Superior temporal gyrus (tissue), 1 donor: ENCODE data around the gene SCN1A.
A peak's percentile ranks its signal among the peaks of the same experiment; 100 is the strongest.
"Not testable (repeated sequence)": the region's sequence is repeated elsewhere in the genome, so short reads cannot be mapped to it uniquely, and the experiment has no call there.

ENCODE experiments used
- DNase-seq: peaks from one replicate; pipeline ENCODE4 v3.0.0-alpha.2; 2016; ENCODE audit errors: extremely low spot score

The SCN1A gene

DNA sequence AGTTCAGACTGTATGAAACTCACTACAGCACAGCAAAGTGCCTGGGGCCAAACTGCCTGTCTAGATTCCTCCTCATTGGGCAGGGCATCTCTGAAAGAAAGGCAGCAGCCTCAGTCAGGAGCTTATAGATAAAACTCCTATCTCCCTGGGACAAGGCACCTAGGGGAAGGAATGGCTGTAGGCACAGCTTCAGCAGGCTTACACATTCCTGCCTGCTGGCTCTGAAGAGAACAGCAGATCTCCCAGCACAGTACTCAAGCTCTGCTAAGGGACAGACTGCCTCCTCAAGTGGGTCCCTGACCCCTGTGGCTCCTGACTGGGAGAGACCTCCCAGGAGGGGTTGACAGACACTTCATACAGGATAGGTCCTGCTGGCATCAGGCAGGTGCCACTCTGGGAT lies 155.7 kb downstream of the SCN1A start:
- DNase-seq, result not testable (repeated sequence)

DNA sequence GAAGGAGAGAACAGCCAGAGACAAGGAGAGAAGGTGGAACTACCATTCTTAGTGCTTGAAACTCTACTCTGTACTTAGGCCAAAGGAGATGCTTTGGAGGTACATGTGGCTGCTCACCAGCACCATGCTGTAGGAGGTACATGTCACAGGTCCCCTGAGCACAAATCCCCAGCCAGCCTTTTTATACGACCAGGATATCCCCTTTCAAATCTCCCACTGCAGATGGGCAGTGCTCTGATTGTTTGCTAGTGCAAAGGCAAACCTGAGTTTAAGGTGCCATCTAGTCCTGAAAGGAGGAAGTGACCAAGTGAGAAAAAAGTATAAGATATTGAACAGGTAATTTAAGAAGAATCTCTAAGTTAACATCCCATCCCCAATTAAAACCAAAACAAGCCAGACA lies 157.2 kb downstream of the SCN1A start:
- no peak for DNase-seq

DNA sequence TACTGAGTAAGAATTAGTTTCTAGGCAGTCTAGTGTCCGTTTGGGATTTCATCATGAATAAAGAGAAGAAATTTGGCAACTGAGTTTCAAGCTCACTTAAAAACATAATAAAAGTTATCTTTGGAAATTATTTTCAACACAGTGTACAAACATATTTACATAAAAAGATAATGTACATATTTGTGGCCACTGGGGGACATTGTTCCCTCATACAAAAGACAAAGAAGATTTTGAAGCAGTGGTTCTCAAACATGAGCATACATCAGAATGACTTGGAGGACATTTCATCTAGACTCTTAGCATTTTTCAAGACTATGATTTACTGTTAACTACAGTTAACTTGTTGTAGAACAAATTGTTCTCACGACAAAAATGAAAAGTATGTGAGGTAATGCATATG lies 158.6 kb downstream of the SCN1A start:
- no peak for DNase-seq

DNA sequence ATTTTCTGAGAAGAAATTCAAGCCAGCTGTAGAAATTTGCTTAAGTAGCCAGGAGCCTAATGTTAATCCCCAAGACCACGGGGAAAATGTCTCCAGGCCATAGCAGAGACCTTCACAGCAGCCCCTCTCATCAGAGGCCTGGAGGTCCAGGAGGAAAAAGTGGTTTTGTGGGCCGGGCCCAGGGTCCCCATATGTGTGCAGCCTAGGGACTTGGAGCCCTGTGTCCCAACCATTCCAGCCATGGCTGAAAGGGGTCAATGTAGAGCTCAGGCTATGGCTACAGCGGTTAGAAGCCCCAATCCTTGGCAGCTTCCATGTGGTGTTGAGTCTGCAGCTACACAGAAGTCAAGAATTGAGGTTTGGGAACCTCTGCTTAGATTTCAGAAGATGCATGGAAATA lies 160.1 kb downstream of the SCN1A start:
- no peak for DNase-seq

DNA sequence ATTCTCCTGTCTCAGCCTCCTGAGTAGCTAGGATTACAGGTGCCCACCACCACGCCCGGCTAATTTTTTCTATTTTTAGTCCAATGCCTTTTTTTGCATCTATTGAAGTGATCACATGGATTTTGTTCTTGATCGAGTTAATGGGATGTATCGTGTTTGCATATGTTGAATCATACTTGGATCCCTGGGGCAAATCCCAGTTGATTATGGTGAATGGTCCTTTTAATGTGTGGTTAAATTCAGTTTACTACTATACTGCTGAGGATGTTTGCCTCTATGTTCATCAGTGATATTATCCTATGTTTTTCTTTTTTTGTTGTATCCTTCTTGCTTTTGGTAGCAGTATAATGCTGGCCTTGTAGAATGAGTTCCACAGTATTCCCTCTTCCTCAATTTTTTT lies 166.0 kb downstream of the SCN1A start:
- no peak for DNase-seq

DNA sequence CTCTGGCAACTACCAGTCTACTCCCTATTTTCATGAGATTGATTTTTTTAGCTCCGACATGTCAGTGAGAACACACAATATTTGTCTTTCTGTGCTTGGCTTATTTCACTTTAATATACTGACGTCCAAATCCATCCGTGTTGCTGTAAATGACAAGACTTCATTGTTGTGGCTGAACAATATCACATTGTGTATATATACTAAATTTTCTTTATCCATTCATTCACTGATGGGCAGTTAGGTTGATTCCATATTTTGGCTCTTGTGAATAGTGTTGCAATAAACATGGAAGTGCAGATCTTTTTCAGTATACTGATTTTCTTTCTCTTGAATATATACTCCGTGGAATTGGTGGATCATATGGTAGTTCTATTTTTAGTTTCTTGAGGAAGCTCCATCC lies 168.4 kb downstream of the SCN1A start:
- DNase-seq, result no peak

DNA sequence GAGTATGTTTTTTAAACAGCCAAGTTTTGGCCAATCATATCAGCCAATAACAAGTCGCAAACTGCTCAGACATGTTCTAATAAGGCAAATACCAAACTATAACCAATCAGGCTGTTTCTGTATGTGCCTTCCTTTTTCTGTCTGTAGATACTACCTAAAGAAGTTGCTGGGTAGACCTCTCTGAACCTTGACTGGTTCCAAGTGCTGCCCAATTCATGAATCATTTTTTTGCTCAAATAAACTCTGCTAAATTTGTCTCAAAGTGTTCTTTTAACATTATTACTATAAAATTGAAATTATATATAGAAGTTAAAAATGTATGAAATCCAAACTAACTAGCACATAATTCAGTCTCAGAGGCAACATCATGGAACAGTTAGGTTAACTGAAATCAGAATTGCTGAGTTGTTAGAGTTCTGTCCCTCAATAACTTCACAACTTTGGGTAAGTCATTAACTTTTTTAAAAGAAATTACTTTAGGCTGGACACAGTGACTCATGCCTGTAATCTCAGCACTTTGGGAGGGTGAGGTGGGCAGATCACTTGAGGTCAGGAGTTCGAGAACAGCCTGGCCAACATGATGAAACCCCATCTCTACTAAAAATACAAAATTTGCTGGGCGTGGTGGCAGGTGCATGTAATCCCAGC lies 169.4 kb downstream of the SCN1A start:
- no peak for DNase-seq

DNA sequence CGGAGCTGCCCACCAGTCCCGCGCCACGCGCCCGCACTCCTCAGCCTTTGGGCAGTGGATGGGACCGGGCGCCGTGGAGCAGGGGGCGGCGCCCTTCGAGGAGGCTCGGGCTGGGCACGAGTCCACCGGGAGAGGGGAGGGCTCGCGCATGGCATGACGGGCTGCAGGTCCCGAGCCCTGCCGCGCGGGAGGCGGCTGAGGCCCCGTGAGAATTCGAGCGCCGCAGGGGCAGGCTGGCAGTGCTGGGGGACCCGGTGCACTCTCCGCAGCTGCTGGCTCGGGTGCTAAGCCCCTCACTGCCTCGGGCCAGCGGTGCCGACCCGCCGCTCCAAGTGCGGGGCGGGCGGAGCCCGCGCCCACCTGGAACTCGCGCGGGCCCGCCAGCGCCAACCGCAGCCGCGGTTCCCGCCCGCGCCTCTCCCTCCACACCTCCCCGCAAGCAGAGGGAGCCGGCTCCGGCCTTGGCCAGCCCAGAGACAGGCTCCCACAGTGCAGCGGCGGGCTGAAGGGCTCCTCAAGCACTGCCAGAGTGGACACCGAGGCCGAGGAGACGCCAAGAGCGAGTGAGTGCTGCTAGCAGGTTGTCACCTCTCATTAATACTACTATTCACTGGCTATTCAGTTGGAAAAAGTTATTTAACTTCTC lies 170.7 kb downstream of the SCN1A start:
- no peak for DNase-seq

DNA sequence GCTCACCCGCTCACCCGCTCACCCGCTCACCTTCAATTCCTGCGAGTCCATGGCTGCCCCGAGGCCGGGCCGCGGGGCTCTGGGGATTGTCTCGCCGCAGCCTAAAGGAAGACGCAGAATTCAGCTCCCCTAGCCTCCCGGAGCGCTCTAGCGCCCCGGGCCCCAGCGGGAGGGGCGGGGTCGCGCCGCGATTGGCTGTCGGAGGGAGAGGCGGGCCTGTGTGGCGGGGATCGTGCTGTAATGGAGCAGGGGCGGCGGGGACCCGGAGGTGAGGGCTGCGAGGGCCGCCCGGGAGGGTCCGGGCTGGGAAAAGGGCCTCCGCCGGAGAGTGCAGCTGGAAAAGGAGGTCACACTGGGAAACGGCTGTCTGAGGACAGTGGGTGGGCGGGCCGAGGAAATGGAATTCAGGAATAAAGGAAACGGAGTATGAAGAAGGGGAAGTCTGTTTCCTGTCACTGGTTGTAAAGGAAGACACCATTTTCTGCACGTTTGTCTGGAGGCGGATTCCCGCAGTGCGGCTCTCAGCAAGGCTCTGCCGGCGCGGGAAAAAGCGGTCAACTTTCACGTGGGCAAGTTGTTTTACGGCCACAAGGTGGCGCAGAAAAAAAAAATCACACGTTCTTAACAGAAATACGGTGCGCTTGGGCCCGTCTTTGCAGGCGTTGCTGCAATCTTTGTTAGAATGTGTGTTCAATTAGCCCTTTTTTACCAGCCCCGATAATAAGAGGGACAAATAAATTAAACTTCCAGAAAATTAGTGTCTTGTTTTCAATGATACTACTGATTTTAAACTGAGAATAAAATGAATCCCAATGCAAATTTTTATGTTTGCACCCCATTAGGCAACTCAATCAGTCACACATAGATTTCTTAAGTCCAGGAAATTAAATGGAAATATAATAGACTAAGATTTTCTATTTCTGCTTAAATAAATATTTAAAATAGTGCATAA lies 173.9 kb downstream of the SCN1A start, which contains the start of gene TTC21B:
Gene TTC21B (minus strand): TSS at position 122 of the 952 bp plus-strand sequence. CDS start 71 bp downstream, at position 51.
- DNase-seq, result peak; percentile 98

DNA sequence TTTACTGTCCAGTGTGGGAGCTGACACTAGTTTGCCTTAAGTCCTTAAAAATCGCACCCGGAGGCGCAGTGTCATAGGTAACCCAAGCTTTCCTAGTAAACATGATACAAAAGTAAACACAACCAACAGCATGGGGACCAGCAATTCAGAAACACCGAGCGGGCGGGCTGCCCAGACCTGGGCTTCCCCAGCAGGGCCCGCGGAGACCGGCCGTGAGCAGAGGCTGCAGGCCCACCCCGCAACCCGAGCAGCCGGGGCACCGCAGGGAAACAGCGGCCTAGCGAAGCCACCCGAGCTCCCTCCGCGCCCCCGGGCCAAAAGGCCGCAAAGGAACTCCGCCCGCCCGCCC lies 174.5 kb downstream of the SCN1A start:
- DNase-seq, result peak; percentile 27

DNA sequence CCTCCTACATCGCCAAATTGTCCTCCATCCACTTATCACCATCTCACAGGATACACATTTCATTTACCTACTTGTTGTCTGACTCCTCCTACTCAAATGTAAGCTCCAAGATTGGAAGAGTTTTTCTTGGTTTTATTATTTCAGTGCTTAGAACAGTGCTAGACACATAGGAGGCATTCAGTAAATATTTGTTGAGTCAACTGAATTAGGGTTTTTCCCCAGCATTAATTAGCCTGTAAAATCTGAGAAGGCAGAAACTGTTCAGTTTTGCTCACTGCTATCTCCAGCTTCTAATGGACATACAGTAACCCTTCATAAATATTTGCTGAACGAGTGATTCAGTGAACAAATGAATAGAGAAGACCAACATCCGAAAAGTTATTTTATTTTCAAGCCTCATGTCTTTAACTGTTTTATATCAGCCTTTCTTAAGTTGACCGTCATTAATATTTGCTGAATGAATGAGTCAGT lies 175.0 kb downstream of the SCN1A start:
- peak; percentile 33 for DNase-seq

DNA sequence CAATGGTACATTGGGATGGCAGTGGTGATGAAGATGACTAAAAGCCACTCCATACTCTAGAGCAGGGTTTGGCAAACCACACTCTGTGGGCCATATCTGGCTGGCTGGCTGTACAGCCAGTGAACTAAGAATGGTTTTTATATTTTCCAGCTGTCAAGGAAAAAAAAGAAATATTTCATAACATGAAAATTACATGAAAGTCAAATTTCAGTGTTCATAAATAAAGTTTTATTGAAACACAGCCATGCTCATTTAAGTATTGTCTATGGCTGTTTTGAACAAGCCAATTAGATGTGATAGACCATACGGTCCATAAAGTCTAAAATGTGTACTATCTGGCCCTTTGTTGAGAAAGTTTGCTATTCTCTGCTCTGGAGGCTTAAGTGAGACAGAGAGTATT lies 175.7 kb downstream of the SCN1A start:
- DNase-seq, result no peak

DNA sequence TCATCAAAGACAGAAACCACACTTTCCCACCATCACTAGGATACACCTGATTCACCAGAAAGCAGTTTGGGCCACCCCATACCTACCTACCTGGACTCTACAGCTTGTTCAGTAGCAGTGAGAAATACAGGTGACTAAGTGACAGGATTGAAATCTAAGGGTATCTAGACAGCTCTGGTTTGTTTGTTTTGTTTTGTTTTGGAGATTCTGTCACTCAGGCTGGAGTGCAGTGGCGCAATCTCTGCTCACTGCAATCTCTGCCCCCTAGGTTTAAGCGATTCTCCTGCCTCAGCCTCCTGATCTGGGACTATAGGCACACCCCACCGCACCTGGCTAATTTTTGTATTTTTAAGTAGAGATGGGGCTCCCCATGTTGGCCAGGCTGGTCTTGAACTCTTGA lies 177.4 kb downstream of the SCN1A start:
- no peak for DNase-seq

DNA sequence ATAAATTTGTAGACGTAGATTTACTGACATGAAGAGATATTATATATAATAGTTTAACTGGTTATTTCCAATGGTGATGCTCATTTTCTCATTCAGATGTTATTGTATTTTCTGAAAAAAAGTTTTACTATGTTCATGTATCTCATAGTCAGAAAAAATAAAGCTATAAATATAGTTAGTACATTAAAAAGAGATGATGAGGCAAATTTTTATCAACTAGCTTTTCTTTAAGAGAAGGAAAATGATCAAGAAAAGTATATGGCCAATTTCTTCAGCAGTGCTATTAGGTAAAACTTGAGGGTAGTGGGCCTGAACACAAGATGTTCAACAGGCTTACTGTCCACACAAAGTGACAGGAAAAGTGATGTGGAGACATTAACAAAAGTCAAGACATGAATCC lies 186.0 kb downstream of the SCN1A start:
- no peak for DNase-seq

DNA sequence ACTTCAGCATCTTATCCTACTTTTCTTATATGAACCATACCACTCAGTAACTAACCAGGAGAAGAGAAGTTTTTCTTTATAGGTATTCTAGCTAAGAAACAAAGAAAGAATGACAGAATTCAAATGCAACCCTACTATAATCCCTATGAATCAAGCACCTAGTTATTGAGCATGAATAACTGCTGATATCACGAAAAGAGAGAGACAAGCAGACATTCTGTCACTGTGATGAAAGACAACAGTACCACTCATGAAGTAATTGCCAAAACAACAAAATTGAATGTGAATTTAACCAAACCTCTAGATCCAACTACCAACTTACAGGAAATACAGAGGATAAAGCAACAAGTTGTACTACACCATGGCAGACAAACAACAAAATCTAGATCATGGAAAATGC lies 189.6 kb downstream of the SCN1A start:
- no peak for DNase-seq
